Measurements from ENCODE around the gene HLA-F. TPM values are rescaled to one million over a fixed set of nuclear protein-coding genes. Genes with fewer than 3 reads are reported as not detected.

The HLA-F gene
- polyA plus RNA-seq, 1 of the 3 experiments (the other 2 are of a cell fraction) = 0.31 TPM

DNA sequence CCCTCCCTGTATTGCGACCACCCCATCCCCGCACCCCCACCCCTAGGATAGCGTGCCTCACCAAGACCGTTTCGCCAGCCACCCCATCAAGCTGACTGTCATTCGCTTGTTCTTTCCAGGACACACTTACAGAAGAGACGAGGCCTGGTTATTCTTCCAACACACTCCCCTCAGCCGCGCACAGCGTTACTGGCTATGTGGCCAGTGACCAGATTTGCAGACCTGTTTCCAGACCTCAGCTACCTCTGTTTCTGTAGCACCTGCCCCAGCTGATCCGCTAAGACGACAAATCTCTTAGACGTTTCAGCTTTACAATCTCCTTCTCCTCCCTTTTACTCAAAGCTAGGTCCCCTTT lies 26.1 kb downstream of the HLA-F start (continued):
- no peak for TF ChIP-seq RCOR1 (IDR thresholded peaks at IDR 0.05; ENCODE audit: low read length)

DNA sequence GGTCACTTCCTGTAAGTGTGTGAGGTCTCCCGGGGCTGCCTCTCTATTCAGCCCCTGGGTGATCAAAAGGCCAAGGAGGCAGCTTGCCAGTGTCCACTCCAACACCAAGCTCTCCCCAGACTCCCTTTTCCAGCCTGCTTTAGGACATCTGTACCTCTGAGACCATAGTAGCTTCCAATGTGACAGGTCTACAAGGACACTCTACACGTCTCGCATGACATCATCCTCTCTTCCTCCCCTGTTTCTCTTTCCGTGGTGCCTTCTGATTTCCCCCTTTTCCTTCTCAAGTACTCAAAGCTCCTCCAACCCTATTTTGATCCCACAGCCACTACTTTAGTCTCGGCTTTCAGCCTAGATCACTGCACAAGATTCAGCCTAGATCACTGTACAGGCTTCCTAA lies 26.4 kb downstream of the HLA-F start:
- Histone ChIP-seq H3K9me2 (no peaks in the 10 kb centered on the region), H4K20me1 (ENCODE audit: insufficient read depth) (no peaks in the 10 kb centered on the region), H3K4me2 (no peak overlapping the region), H3K4me1 (ENCODE audit: control insufficient read depth in 1 of 2, insufficient read depth in 2 of 2, low read depth in 1 of 2, low read length in 1 of 2) (peaks cover 0 to 12% of the 10 kb centered on the region in 2 experiments; a peak in 1 of 4 replicates), H3K79me2 (ENCODE audit: insufficient read depth) (no peaks in the 10 kb centered on the region), H3K27ac (ENCODE audit: low read depth in 2 of 2, low read length in 1 of 2) (no peak overlapping the region), H3K4me3 (ENCODE audit: low read depth in 2 of 2, low read length in 1 of 2) (no peak overlapping the region), H3K27me3 (ENCODE audit: insufficient read depth) (peaks cover 49% of the 10 kb centered on the region), H3K9me3 (no peaks in the 10 kb centered on the region), H3K36me3 (replicated peaks in 1 of 2; ENCODE audit: control insufficient read depth in 1 of 2, insufficient read depth in 2 of 2, low read length in 1 of 2) (no peaks in the 10 kb centered on the region), H2AFZ (ENCODE audit: low read depth) (no peak overlapping the region), H3F3A (replicated peaks; ENCODE audit: insufficient read depth) (no peaks in the 10 kb centered on the region), H3K9ac (no peak overlapping the region)
- DNase-seq = no peak
- ChIA-PET POLR2A (no interaction called here), CTCF (interaction anchor here (3.5 kb wide), 1 partner anchor 85 kb away, joined by 13 read pairs; no protein-coding TSS in a partner anchor)
- TF ChIP-seq RAD21 (IDR thresholded peaks at IDR 0.05; ENCODE audit: low read length) (no peak), ELF1 (IDR thresholded peaks at IDR 0.05) (no peak)
- TF ChIP-seq, protein P1, sequence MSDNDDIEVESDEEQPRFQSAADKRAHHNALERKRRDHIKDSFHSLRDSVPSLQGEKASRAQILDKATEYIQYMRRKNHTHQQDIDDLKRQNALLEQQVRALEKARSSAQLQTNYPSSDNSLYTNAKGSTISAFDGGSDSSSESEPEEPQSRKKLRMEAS (IDR thresholded peaks at IDR 0.05; ENCODE audit: low read depth) = no peak
- whole genome bisulfite sequencing (ENCODE audit: low lambda C conversion rate) = 31% methylated on average over 5 of the region's 5 CpGs

DNA sequence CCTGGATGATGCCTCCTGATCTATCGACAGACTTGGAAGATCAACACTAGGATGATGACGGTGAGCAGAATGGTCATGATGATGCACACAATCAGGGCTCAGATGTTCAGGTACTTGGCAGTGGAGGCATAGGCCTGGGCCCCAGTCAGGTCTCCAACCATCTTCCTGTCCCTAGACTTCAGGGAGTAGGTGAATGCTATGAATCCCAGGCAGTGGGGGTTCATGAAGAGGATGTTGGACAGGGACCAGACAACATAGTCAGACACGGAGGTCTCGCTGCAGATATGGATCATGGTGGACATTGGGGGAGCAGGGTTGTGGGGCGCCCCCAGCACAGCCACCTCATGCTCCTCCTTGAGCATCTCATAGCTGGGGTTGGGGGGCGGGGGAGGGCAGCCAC lies 27.5 kb downstream of the HLA-F start:
- no peak for DNase-seq
- Histone ChIP-seq H3K4me3 (ENCODE audit: low read depth in 2 of 2, low read length in 1 of 2) (no peak overlapping the region), H3K9me3 (no peaks in the 10 kb centered on the region), H3K4me2 (no peak overlapping the region), H3K36me3 (replicated peaks in 1 of 2; ENCODE audit: control insufficient read depth in 1 of 2, insufficient read depth in 2 of 2, low read length in 1 of 2) (no peaks in the 10 kb centered on the region), H3K9me2 (no peaks in the 10 kb centered on the region), H2AFZ (ENCODE audit: low read depth) (no peak overlapping the region), H3K27ac (ENCODE audit: low read depth in 2 of 2, low read length in 1 of 2) (no peak overlapping the region), H4K20me1 (ENCODE audit: insufficient read depth) (no peaks in the 10 kb centered on the region), H3K4me1 (ENCODE audit: control insufficient read depth in 1 of 2, insufficient read depth in 2 of 2, low read depth in 1 of 2, low read length in 1 of 2) (peaks cover 0 to 12% of the 10 kb centered on the region in 2 experiments; a peak in 1 of 4 replicates), H3K9ac (no peak overlapping the region), H3K27me3 (ENCODE audit: insufficient read depth) (peaks cover 48% of the 10 kb centered on the region; the same call in 1 of the 2 replicates), H3K79me2 (ENCODE audit: insufficient read depth) (no peaks in the 10 kb centered on the region), H3F3A (replicated peaks; ENCODE audit: insufficient read depth) (no peaks in the 10 kb centered on the region)
- 6% methylated on average over 4 of the region's 6 CpGs for whole genome bisulfite sequencing (ENCODE audit: low lambda C conversion rate)
- CTCF ChIA-PET = interaction anchor here (3.5 kb wide), 1 partner anchor 84 kb away, joined by 13 read pairs; no protein-coding TSS in a partner anchor
- POLR2A ChIA-PET = no interaction called here
- TF ChIP-seq, protein P2, sequence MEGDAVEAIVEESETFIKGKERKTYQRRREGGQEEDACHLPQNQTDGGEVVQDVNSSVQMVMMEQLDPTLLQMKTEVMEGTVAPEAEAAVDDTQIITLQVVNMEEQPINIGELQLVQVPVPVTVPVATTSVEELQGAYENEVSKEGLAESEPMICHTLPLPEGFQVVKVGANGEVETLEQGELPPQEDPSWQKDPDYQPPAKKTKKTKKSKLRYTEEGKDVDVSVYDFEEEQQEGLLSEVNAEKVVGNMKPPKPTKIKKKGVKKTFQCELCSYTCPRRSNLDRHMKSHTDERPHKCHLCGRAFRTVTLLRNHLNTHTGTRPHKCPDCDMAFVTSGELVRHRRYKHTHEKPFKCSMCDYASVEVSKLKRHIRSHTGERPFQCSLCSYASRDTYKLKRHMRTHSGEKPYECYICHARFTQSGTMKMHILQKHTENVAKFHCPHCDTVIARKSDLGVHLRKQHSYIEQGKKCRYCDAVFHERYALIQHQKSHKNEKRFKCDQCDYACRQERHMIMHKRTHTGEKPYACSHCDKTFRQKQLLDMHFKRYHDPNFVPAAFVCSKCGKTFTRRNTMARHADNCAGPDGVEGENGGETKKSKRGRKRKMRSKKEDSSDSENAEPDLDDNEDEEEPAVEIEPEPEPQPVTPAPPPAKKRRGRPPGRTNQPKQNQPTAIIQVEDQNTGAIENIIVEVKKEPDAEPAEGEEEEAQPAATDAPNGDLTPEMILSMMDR (IDR thresholded peaks at IDR 0.05) = no peak
- TF ChIP-seq SMC3 (IDR thresholded peaks at IDR 0.05; ENCODE audit: low read depth, low read length) (no peak), GATA2 (CRISPR knock-in tag; IDR thresholded peaks at IDR 0.05) (no peak), RXRA (IDR thresholded peaks at IDR 0.05; ENCODE audit: borderline replicate concordance, low read depth) (no peak), POLR2AphosphoS5 (IDR thresholded peaks at IDR 0.05; ENCODE audit: low read depth, low read length) (no peak), SIN3A (IDR thresholded peaks at IDR 0.05; ENCODE audit: borderline replicate concordance, low read depth, low read length) (no peak), TCF12 (IDR thresholded peaks at IDR 0.05) (no peak), GABPA (IDR thresholded peaks at IDR 0.05; ENCODE audit: low read depth) (no peak), TEAD4 (IDR thresholded peaks at IDR 0.05; ENCODE audit: borderline replicate concordance, insufficient read depth) (no peak), NRF1 (IDR thresholded peaks at IDR 0.05; ENCODE audit: low read depth, low read length) (no peak), ELF1 (IDR thresholded peaks at IDR 0.05) (no peak), NFIC (IDR thresholded peaks at IDR 0.05; ENCODE audit: borderline replicate concordance) (no peak), RAD21 (IDR thresholded peaks at IDR 0.05; ENCODE audit: low read length) (no peak)
- TF ChIP-seq, protein P3, sequence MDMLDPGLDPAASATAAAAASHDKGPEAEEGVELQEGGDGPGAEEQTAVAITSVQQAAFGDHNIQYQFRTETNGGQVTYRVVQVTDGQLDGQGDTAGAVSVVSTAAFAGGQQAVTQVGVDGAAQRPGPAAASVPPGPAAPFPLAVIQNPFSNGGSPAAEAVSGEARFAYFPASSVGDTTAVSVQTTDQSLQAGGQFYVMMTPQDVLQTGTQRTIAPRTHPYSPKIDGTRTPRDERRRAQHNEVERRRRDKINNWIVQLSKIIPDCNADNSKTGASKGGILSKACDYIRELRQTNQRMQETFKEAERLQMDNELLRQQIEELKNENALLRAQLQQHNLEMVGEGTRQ (IDR thresholded peaks at IDR 0.05; ENCODE audit: borderline replicate concordance, low read depth, low read length) = no peak
- TF ChIP-seq, protein P1 (IDR thresholded peaks at IDR 0.05; ENCODE audit: low read depth) = no peak
- TF ChIP-seq, protein P4, sequence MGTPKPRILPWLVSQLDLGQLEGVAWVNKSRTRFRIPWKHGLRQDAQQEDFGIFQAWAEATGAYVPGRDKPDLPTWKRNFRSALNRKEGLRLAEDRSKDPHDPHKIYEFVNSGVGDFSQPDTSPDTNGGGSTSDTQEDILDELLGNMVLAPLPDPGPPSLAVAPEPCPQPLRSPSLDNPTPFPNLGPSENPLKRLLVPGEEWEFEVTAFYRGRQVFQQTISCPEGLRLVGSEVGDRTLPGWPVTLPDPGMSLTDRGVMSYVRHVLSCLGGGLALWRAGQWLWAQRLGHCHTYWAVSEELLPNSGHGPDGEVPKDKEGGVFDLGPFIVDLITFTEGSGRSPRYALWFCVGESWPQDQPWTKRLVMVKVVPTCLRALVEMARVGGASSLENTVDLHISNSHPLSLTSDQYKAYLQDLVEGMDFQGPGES (IDR thresholded peaks at IDR 0.05; ENCODE audit: low read depth, low read length) = no peak

Data from SK-N-SH (cell line).